Nucleus accumbens (tissue), 56 donors: Measurements from ENCODE around the gene CDC42EP5.

ENCODE experiments used
- DNase-seq, 56 donors: peaks; one replicate each; lab custom pipeline; 2025; lab: John Stamatoyannopoulos, UW

CDC42EP5 gene

DNA sequence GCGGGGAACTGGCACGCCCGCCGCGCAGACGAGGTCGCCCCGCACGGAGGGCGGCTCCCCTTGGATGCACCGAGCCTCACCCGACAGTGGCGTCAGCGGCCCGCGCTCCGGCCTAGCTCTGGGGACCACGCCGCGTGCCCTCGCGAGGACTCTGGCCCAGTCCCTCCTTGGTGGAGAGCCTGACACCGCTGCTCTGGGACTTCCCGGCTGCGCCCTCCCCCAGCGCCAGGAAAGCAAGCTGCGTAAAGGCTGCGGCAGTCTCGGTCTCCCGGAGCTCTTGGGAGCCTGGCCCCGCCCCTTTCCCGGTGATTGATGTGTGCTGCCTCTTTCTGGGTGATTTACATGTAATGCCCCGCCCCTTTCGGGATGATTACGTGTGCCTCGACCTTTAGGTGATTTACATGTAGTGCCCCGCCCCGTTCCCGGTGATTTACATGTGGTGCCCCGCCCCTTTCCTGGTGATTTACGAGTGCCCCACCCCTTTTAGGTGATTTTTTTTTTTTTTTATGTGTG, 9.5 kb downstream of the CDC42EP5 start, which contains the start of gene LENG9:
Gene LENG9, minus strand, starts transcription at position 248 of the 513 bp plus-strand sequence. CDS start 252 bp downstream, outside the sequence.
- peak; percentile 24 to 96 (median 86) for DNase-seq

DNA sequence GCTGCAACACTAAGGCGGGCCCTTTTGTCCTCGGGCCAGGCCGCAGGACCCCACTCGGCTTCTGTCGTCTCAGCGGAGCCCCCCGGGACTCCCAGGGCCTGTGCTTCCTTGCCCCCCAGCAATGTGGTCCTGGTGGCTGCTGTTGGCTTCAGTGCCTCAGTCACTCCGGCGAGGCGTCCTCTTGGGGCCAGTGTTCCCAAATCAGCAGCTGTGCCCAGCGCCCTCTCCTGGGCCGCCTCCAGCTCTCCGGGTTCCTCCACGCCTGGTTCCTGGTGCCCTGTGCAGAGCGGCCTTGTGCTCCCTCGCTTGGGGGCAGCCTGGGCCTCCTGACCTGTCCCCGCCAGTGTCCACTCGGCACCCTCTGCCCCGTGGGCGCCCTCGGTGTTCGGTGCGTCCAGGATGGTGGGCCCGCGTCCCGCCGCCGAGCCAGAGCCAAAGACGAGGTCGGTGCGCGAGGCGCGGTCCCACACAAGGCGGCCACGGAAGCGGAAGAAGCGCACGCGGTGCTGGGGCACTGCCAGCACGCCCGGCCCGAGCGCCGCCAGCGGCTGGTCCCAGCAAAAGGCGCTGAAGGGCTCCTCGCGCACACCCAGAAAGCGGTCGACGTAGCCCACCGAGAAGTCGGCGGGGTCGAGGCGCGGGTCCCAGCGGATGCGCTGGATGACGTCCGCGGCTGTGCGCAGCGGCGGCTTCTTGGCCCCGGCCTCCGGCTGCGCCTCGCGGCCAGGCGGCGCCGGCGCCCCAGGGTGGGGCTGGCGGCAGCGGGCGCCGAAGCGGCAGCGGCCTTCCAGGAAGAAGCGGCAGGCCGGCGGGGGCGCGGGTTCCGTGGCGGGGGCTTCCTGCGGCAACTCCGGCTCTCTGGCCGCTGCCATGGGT, 10.2 kb downstream of the CDC42EP5 start:
- peak in 37 of 56 donors; percentile 17 to 75 (median 42) for DNase-seq

DNA sequence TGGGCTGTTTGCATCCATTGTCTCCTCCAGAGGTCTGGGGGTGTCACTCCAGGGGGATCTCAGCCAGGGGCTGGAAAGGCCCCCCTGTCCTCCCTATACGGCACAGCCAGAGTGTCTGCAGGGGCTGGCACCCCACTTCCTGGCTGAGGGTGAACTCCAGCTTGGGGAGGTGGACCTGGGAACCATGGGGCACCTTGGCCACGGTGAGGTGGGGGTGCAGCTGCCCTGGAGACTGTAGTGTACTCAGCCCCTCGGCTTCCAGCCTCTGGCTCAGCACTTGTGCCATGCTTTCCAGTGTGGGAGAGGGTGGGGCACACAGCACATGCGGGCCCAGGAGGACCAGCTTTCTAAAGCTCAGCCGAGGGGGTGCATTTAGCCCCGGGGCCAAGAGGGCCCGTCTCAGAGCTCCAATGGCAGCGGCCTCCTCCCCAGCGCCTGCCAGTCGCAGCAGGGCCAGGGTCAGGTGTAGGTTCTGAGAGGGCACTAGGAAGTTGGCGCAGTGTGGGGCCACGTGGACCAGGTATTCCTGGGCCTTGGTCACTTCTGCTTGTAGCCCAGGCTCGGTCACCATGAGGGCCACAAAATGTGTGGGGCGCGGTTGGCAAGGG, 10.9 kb downstream of the CDC42EP5 start:
- DNase-seq = no peak

DNA sequence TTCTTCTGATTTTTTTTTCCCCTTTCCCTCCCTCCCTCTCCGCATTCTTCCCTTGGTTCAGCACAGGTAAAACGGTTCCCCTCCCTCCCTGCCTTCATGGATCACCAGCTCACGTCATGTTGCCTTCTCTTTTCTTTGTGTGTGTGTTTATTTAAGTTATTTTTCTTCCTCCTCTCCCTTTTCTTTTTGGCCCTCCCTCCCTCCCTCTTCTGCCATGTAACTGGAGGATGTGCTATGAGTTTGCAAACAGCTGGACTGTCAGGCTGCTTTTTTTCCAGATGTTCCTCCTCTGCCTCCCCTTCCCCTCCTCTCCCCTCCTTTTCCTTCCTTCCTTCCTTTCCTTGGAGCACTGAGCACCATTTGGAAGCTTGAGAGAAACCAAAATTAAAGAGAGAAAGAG, 11.5 kb downstream of the CDC42EP5 start:
- no peak for DNase-seq

DNA sequence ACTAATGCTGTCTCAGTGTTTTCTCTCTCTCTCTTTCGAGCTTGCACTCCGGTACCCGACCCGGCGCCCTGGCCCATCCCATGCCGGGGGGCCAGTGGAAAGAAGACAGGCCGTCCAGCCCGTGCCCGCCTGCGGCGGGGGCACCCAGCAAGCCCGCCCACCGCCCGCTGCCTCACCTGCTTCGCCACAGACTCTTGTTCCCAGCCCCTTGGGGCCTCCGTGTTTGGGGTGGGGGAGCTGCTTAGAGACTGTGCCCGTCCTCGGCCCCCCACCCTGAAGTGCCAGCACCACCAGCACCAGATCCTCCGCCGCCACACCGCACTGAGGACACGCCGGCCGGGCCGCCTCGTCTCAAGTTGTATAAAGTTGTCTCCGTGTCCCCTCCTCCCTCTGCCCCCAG, 11.9 kb downstream of the CDC42EP5 start:
- no peak for DNase-seq

DNA sequence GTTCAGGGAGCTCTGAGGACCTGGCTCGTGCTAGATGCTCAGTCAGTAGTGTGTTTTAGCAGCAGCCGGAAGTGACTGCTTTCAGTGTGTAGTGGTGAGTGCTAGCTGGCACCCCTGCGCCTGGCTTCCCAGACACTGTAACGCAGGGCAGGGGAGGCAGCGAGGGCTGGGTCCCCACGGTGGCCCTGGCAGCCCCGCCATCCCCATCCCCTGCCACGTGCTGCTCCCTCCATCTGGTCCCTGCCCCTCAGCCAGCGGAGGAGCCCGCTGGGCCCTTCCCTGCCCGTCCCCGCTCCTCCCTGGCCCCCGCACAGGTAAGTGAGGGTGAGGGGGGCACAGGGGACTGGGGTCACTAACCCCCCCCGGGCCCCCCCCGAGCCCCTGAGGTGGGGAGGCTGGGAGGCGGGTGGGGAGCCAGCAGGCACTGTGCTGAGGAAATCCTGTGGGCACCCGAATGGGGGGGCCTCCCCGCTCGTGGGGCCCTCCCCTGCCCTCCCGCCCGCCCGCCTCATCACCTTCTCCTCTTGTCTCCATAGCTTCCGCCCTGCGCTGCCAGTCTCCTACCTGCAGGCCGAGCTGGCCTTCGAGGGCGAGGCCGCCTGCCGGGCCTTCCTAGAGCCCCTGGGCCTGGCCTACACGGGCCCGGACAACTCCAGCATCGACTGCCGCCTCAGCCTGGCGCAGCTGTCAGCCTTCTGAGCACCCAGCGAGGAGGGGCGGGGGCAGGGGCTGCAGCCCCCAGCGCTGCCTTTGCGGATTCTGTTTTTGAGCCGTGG, 12.7 kb downstream of the CDC42EP5 start:
- DNase-seq = no peak

DNA sequence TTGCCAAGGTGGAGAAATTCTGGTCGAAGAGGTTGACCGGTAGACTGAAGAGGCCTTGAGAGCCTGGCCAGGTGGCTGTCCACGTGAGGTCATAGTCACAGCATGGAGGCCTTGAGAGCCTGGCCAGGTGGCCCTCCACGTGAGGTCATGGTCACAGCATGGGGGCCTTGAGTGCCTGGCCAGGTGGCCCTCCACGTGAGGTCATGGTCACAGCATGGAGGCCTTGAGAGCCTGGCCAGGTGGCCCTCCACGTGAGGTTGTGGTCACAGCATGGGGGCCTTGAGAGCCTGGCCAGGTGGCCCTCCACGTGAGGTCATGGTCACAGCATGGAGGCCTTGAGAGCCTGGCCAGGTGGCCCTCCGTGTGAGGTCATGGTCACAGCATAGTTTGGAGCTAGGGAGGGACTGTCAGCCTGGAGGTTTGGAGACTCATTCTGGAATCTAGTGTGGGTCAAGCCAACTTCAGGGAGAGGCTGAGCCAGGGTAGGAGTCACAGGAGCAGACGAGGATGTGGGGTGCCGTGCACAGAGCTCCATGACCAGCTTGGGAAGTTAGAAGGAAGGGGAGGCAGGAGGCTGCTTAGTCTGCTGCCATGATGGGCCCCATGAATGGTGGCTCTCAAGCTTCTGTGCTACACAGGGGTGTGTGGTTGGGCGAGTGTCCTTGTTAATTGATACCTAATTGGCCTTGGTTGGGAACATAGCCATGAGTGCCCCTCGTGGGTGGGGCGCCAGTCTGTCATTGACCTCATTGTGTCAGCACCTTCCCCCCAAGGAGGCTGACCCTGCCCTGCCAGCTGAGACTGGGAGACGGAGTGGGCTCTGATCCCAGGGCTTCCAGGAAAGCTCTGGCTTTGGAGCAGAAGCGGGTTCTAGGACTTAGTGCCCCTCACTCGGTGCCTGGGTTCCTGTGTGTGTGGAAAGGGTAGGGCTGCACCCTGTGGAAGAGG, 13.5 kb downstream of the CDC42EP5 start:
- DNase-seq = no peak

DNA sequence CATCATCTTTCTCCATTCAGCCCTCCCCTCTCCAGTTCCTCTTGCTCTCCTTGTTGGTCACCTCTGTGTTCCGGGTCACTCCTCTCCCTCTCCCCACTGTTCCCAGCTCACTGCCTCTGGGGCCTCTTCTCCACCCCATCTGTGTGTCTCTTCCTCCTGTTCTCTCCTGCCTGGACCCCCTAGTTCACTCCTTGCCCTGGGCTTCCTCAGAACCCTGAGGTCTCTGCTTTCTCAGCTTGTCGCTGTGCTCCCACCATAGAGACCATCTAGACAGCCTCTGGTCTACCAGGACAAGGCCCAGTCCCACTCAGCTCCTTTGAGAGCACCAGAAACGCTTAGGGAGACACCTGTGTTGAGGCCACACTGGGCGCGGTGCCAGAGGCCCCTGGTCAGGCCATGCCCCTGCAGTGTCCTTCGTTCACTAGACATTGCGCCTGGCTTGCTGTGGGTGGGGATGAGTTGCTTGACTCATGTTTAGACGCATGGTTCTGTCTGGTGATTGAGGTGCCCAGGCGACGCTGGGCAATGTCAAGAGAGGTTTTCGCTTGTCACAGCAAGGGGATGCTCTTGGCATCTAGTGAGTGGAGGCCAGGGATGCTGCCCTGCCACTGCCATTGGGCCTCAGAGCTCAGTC, 14.3 kb downstream of the CDC42EP5 start:
- DNase-seq = no peak

DNA sequence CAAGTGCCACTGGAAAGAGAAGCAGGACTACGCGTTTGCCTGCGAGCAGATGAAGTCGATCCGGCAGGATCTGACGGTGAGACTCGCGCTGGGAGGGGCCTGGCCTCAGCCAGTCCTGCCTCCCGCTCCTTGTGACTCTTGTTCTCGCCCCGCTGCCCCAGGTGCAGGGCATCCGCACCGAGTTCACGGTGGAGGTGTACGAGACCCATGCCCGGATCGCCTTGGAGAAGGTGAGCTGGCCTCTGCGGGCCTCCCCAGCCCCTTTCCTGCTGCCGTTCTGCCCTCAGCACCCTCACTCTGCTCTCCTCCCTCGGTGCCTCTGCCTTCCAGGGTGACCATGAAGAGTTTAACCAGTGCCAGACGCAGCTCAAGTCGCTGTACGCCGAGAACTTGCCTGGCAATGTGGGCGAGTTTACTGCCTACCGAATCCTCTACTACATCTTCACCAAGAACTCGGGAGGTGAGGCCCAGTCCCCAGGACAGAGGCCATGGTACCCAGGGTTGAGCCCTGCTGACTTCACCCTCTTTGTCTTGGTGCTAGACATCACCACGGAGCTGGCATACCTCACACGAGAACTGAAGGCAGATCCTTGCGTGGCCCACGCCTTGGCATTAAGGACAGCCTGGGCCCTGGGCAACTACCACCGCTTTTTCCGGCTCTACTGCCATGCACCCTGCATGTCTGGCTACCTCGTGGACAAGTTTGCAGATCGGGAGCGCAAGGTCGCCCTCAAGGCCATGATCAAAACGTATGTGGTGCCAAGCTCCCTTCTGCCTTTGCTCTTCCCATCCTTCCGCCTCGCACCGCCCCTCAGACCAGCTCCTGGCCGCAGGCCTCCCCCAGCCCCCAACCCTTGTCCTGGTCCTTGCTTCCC, 15.1 kb downstream of the CDC42EP5 start:
- DNase-seq = no peak

DNA sequence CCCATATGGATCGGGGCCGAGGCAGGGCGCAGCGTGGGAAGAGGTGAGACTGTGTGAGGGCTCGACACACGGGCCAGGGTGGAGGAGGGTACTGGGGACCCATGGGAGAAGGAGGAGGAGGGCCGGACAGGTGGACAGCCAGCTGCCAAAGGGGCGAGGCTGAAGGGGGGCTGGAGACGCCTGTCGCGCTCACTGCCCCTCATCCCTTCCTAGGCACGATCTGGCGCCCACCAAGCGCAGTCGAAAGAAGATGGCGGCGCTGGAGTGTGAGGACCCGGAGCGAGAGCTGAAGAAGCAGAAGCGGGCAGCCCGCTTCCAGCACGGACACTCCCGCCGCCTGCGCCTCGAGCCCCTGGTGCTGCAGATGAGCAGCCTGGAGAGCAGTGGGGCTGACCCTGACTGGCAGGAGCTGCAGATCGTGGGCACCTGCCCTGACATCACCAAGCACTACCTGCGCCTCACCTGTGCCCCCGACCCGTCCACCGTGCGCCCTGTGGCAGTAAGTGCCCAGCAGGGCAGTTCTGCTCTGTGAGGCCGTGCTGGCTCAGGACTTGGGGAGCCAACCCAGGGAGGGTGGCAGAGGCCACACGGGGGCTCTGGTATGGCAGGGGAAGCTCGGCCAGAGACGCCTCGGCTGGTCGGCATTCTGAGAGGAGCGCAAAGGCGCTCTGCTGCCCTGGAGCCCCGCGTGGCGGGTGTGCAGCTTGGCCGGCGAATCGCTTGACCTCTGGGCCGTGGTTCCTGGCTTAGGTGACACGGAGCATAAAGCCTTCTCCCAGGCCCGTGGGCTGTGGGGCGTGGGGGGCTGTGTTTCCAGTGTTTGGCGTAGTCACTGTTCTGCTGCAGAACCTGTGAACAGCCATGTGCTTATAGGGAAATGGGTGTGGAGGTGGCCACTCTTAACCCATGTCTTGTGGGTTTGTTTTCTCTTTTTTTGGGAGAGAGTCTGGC, 16.4 kb downstream of the CDC42EP5 start:
- DNase-seq = no peak

DNA sequence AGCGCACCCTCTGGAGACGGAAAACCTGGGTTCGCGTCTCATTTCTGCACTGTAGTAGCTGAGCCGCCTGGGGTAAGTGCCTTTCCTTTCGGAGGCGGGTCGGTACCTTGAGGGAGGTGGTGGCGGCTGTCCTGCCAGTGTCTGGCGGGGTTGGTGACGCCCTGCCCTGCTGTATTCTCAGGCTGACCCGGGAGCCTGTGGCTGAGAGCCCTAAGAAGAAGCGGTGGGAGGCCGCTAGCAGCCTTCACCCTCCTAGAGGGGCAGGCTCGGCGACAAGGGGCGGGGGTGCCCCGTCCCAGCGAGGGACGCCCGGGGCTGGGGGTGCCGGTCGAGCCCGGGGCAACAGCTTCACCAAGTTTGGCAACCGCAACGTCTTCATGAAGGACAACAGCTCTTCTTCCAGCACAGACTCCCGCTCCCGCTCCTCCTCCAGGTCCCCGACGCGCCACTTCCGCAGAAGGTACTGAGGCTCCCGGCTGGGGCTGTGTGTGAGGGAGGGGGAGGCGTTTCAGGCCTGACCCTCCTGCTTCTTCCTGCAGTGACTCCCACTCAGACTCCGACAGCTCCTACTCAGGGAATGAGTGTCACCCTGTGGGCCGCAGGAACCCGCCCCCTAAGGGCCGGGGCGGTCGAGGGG, 17.2 kb downstream of the CDC42EP5 start:
- no peak for DNase-seq

DNA sequence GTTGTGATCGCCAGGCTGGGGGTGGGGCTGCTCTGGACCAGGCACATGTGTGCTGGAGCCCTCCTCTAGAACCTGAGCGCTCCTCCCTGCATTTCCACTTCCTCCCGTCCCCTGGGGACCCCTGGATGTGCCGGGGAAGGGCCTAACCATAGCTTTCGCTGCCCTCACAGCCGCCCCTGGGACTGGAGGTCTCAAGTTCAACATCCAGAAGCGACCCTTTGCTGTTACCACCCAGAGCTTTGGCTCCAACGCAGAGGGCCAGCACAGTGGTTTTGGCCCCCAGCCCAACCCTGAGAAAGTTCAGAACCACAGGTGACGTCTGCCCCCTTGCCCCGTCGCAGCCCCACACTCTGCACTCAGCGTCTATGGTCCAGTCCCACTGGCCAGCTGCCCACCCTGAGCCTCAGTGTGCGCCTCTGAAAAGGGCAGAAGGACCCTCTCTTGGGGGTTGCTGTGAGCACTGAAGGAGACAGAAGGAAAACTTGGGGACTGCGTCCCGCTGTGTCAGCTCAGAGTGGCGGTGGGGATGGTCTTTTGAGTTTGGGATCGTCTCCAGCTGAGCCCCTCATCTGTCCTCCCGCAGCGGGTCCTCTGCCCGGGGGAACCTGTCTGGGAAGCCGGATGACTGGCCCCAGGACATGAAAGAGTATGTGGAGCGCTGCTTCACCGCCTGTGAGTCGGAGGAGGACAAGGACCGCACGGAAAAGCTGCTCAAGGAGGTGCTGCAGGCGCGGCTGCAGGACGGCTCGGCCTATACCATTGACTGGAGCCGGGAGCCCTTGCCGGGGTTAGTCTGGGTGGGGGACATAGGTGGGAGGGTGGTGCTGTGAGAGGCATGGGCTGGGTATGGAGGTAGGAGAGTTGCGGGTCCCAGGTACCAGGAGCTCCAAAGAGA, 18.1 kb downstream of the CDC42EP5 start:
- DNase-seq = no peak

DNA sequence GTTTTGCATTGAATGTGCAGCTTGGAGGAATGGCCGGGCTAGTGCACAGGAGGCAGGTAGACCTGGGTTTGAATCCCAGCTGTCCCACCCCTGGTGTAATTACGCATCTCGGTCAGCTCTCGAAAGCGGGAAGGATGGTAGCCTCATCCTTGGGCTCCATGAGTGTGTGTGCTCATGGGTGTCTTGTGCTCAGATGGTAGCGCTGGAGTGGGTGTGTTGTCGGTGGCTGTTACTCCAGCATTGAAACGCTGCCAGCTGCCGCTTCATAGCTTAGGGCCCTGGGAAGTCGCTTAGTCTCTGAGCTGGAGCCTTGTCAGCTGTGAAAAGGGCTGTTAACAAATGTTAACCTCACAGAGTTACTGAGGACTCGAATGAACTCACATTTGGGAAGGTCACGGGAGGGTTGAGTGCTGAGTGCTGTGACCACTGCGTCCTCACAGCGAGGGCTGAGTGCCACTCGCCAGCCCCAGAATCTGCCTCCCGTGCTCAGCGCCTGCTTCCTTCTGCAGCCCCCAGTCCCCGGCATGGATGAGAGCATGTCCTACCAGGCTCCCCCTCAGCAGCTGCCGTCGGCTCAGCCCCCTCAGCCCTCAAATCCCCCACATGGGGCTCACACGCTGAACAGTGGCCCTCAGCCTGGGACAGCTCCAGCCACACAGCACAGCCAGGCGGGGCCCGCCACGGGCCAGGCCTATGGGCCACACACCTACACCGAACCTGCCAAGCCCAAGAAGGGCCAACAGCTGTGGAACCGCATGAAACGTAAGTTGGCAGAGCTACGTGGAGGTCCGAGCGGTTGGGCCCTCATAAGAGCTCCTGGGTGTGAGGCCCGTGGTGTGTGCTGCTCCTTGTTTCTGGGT, 18.9 kb downstream of the CDC42EP5 start:
- no peak for DNase-seq

DNA sequence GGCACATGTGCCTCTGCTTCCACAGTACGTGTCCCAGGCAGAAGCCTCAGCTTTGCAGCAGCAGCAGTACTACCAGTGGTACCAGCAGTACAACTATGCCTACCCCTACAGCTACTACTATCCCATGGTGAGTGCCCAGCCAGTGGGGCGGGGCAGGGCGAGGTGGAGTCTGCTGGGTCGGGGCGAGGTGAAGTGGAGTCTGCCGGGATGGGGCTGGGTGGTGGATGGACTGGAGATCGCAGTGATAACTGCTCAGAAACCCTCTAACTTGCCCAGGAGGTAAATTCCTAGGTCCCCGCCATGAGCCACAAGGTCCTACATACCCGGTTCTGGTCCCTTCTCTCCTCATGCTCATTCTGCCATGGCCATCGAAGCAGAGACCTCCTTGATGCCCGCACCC, 20.5 kb downstream of the CDC42EP5 start:
- DNase-seq = no peak

DNA sequence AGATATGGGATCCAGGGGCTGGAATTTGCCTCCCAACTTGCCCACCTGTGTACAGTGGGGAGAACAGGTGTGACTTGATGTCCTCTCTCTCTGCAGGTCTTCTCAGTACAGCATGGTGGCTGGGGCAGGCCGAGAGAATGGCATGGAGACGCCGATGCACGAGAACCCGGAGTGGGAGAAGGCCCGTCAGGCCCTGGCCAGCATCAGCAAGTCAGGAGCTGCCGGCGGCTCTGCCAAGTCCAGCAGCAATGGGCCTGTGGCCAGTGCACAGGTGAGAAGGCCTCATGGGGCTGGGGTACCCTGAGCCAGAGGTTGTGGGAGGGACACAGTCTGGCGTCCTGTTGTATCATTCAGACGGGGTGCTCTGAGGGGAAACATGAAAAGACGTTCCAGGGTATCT, 21.1 kb downstream of the CDC42EP5 start:
- DNase-seq = no peak
